Endodermal cell (in vitro differentiated cells): ENCODE data around the gene CST9. TPM values are rescaled to one million over a fixed set of nuclear protein-coding genes. Genes with fewer than 3 reads are reported as not detected.

Source experiments
- DNase-seq: peaks from one replicate; pipeline ENCODE4 v3.0.0-alpha.2; 2017
- H3K27ac ChIP-seq: 2 replicates; pipeline ENCODE4 v1.5.1; 2013; ENCODE audit warnings: mild to moderate bottlenecking, low read depth, low read length, moderate library complexity
- H3K27me3 ChIP-seq: 2 replicates; pipeline ENCODE4 v1.6.1; 2013; ENCODE audit warnings: mild to moderate bottlenecking, low read length, moderate library complexity; ENCODE audit not compliant: insufficient read depth, control insufficient read depth, poor library complexity, severe bottlenecking
- H3K36me3 ChIP-seq: 2 replicates; pipeline ENCODE4 v1.7.0; 2013; ENCODE audit warnings: mild to moderate bottlenecking, low read length, moderate library complexity; ENCODE audit not compliant: control insufficient read depth, insufficient read depth
- H3K4me1 ChIP-seq: one replicate; pipeline ENCODE4 v1.7.0; 2013; ENCODE audit warnings: low read length; ENCODE audit not compliant: control insufficient read depth, insufficient read depth
- H3K4me3 ChIP-seq: 2 replicates; pipeline ENCODE4 v1.5.1; 2013; ENCODE audit warnings: mild to moderate bottlenecking, low read length, moderate library complexity
- H3K9ac ChIP-seq: 2 replicates; pipeline ENCODE4 v1.6.1; 2013; ENCODE audit warnings: mild to moderate bottlenecking, low read length, moderate library complexity; ENCODE audit not compliant: poor library complexity, severe bottlenecking; ENCODE audit errors: extremely low read depth
- H3K9me3 ChIP-seq: 2 replicates; pipeline ENCODE4 v1.6.1; 2013; ENCODE audit warnings: mild to moderate bottlenecking, low read length, moderate library complexity; ENCODE audit not compliant: control insufficient read depth
- H3K27ac Mint-ChIP-seq: 2 replicates; pipeline ENCODE4 v1.8.0; 2020; ENCODE audit warnings: mixed read lengths
- H3K27me3 Mint-ChIP-seq: 2 replicates; pipeline ENCODE4 v1.8.0; 2021; ENCODE audit warnings: mild to moderate bottlenecking, mixed read lengths; ENCODE audit not compliant: insufficient read depth
- H3K36me3 Mint-ChIP-seq: 2 replicates; pipeline ENCODE4 v1.8.0; 2020; ENCODE audit warnings: low read depth, mixed read lengths
- H3K4me1 Mint-ChIP-seq: 2 replicates; pipeline ENCODE4 v1.8.0; 2020; ENCODE audit warnings: mixed read lengths
- H3K4me3 Mint-ChIP-seq: 2 replicates; pipeline ENCODE4 v1.8.0; 2020; ENCODE audit warnings: mild to moderate bottlenecking, moderate library complexity, mixed read lengths
- H3K9me3 Mint-ChIP-seq: 2 replicates; pipeline ENCODE4 v1.8.0; 2020; ENCODE audit warnings: mild to moderate bottlenecking, mixed read lengths
- WGBS, 2 experiments: methylation state at CpG; one replicate each; pipeline versions ENCODE4 v1.1.5 to v1.1.7; 2013; ENCODE audit warnings: missing lambda C conversion rate in 2 of 2, mixed read lengths in 1 of 2; ENCODE audit not compliant: insufficient coverage in 1 of 2, insufficient read length in 1 of 2; 5-methylcytosine and 5-hydroxymethylcytosine counted together
- total RNA-seq, 2 donors: library from RNA; stranded (reverse); fragmentation: NEBNext Ultra II Directional in 1 of 2; extraction: Animal tissue kit (Norgen Biotek cat#: 25700) in 1 of 2; gene quantifications; 2 replicates in 1 of 2; 3 replicates in 1 of 2; pipeline ENCODE4 v1.2.1, GENCODE V29; 2021
- TF ChIP-seq, protein P1 (sequence below): fragments of 200-600 bp; sonication (generic); conservative IDR thresholded peaks from 2 replicates; pipeline ENCODE4 v1.5.0; 2021; ENCODE audit warnings: antibody characterized with exemption, mild to moderate bottlenecking

Gene CST9
- total RNA-seq, 2 donors from 2014 or later = not detected

DNA sequence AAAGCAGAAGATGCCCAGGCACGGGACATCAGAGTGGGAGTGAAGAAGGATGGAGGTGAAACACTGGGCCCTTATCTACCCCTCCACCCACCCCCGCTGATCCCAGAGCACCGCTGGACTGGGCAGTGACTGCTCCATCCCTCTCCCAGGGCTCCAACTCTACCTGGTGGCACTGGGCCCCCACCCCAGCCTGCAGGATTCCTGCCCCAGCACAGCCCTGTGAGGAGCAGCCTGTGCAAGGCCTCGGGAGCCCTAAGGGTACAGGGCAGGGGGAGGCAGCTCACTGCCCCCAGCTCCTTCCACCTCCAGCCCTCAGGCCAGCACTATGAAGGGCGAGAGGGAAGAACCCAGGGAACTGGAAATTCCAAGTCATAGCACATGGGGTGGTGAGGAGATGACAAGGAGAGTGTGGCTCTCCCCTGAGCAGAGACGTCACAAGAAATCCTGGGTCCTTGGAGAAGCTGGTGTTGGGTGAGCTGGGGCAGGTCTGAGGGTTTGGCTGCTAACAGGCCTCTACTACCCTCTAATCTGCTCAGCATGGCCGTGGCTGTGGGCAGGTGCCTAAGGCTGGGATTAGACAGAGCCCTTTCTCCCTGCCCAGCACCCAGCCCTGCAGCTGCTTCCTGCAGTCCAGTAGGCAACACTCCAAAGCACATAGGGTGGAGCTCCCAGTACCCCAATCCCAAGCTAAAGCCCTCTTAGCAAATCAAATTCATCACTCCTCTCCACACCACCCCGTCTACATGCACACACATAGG is 28.5 kb upstream of the CST9 start:
- H3K27ac Mint-ChIP-seq = no peak overlapping the region
- Histone ChIP-seq H3K4me3 (no peak overlapping the region), H3K27me3 (no peaks in the 10 kb centered on the region), H3K36me3 (no peaks in the 10 kb centered on the region), H3K27ac (no peak overlapping the region), H3K4me1 (peaks cover 7% of the 10 kb centered on the region), H3K9ac (no peak overlapping the region), H3K9me3 (no peaks in the 10 kb centered on the region)
- TF ChIP-seq, protein P1, sequence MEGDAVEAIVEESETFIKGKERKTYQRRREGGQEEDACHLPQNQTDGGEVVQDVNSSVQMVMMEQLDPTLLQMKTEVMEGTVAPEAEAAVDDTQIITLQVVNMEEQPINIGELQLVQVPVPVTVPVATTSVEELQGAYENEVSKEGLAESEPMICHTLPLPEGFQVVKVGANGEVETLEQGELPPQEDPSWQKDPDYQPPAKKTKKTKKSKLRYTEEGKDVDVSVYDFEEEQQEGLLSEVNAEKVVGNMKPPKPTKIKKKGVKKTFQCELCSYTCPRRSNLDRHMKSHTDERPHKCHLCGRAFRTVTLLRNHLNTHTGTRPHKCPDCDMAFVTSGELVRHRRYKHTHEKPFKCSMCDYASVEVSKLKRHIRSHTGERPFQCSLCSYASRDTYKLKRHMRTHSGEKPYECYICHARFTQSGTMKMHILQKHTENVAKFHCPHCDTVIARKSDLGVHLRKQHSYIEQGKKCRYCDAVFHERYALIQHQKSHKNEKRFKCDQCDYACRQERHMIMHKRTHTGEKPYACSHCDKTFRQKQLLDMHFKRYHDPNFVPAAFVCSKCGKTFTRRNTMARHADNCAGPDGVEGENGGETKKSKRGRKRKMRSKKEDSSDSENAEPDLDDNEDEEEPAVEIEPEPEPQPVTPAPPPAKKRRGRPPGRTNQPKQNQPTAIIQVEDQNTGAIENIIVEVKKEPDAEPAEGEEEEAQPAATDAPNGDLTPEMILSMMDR = no peak
- peaks cover 21% of the 10 kb centered on the region for H3K4me1 Mint-ChIP-seq
- H3K27me3 Mint-ChIP-seq = peaks cover 14% of the 10 kb centered on the region
- H3K36me3 Mint-ChIP-seq = peaks cover 22% of the 10 kb centered on the region
- H3K4me3 Mint-ChIP-seq = no peak overlapping the region
- DNase-seq = no peak
- 92 to 95% methylated on average over 2 to 8 of the region's 8 CpGs for WGBS, 2 experiments
- H3K9me3 Mint-ChIP-seq = no peaks in the 10 kb centered on the region

DNA sequence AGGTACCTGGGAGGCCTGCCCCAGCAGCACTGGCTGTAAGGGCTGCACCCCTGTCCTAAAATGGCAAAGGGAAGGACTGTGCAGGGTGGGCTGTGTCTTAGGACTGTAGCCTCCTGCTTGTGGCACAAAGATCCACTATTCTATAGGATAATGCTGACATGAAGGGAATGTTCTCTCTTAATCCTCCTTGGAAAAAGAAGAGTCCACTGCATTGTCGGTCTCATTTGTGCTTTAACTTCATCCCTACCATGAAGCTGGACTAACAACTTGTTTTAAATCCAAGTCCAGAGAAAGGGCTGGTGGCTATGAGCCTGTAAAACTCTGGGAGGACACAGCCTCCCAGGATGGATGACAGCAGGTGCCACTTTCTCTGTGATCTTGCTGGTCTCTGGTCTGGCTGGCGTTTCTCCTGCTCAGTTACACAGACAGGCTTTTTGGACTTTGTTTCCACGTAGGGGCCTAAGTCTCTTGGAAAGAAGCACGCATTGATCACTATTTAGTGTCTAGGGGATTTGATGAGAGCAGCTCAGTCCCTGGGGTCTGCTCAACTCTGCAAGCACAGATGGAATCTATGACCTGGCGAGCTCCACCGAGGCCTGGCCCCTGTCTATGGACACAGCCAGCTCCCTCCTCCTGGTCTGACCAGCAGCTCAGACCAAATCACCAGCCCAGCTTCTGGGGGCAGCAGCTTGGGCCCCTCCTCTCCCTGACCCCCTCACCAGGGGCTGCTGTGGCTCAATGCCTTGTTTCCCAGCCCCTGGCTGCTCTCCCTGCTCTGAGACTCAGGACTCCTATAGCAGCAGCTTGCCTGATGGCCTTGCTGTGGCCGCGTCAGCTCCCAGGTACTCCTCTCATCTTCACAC is 27.2 kb upstream of the CST9 start:
- Mint-ChIP-seq H3K27ac (no peak overlapping the region), H3K27me3 (peaks cover 14% of the 10 kb centered on the region), H3K36me3 (peaks cover 22% of the 10 kb centered on the region), H3K4me3 (no peak overlapping the region), H3K9me3 (no peaks in the 10 kb centered on the region), H3K4me1 (peaks cover 29% of the 10 kb centered on the region)
- WGBS, 2 experiments = 87 to 90% methylated on average over 6 to 8 of the region's 8 CpGs
- no peaks in the 10 kb centered on the region for H3K9me3 ChIP-seq
- no peaks in the 10 kb centered on the region for H3K27me3 ChIP-seq
- H3K9ac ChIP-seq = no peak overlapping the region
- no peak overlapping the region for H3K4me3 ChIP-seq
- H3K27ac ChIP-seq = no peak overlapping the region
- peaks cover 9% of the 10 kb centered on the region for H3K4me1 ChIP-seq
- H3K36me3 ChIP-seq = no peaks in the 10 kb centered on the region
- peak; percentile 36 for DNase-seq
- TF ChIP-seq, protein P1 = no peak

GRCh38 chr20:23631981-23632710 is 26.4 kb upstream of the CST9 start:
- DNase-seq = no peak
- no peaks in the 10 kb centered on the region for H3K36me3 ChIP-seq
- no peak overlapping the region for H3K9ac ChIP-seq
- 60 to 92% methylated on average over 1 to 12 of the region's 12 CpGs for WGBS, 2 experiments
- Mint-ChIP-seq H3K27ac (no peak overlapping the region), H3K36me3 (peaks cover 22% of the 10 kb centered on the region), H3K27me3 (peaks cover 13% of the 10 kb centered on the region), H3K9me3 (no peaks in the 10 kb centered on the region), H3K4me1 (peaks cover 29% of the 10 kb centered on the region), H3K4me3 (no peak overlapping the region)
- no peak overlapping the region for H3K27ac ChIP-seq
- H3K9me3 ChIP-seq = peaks cover under 1% of the 10 kb centered on the region
- peaks cover 9% of the 10 kb centered on the region for H3K4me1 ChIP-seq
- H3K4me3 ChIP-seq = no peak overlapping the region
- H3K27me3 ChIP-seq = no peaks in the 10 kb centered on the region
- TF ChIP-seq, protein P1 = no peak
